A673 (cell line): ENCODE results near the gene ZFP62.

Experiments used
- EZH2 ChIP-seq: fragments of 200-600 bp; sonication (generic); IDR thresholded peaks from 2 replicates; pipeline ENCODE4 v1.6.1; 2017; ENCODE audit warnings: borderline replicate concordance, low read depth, mild to moderate bottlenecking, mixed read lengths, antibody characterized with exemption, low read length; ENCODE audit not compliant: poor library complexity, severe bottlenecking
- TF ChIP-seq, protein P1 (sequence below): fragments of 300-800, 200-600 bp; sonication (generic); conservative IDR thresholded peaks from 2 replicates; pipeline ENCODE4 v1.5.1; 2017; ENCODE audit warnings: low read depth, mild to moderate bottlenecking, antibody characterized with exemption, low read length, moderate library complexity, mixed read lengths

DNA sequence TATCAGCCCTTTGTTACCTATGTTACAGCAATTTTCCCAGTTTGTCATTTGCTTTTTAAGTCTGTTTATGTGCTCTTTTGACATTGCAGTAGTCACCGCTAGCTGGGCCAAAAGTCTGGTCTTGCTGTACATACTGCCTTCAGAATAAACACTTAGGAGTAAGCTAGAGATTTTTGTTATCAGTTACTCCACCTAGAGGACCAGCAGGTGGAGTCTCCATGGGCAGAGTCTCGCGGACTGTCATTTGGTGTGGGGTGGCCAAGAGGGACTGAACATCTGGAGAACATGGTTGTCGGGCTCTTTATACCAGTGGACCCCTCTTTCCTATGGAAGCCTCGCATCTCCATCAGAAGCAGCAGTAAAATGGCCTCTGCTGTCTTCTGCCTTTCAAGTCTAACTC, 47.7 kb downstream of the ZFP62 start:
- TF ChIP-seq, protein P1, sequence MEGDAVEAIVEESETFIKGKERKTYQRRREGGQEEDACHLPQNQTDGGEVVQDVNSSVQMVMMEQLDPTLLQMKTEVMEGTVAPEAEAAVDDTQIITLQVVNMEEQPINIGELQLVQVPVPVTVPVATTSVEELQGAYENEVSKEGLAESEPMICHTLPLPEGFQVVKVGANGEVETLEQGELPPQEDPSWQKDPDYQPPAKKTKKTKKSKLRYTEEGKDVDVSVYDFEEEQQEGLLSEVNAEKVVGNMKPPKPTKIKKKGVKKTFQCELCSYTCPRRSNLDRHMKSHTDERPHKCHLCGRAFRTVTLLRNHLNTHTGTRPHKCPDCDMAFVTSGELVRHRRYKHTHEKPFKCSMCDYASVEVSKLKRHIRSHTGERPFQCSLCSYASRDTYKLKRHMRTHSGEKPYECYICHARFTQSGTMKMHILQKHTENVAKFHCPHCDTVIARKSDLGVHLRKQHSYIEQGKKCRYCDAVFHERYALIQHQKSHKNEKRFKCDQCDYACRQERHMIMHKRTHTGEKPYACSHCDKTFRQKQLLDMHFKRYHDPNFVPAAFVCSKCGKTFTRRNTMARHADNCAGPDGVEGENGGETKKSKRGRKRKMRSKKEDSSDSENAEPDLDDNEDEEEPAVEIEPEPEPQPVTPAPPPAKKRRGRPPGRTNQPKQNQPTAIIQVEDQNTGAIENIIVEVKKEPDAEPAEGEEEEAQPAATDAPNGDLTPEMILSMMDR = no peak
- no peak for TF ChIP-seq EZH2
